SU-DHL-6 (cell line): ENCODE data around the gene RAD51B.

Experiments
- EZH2phosphoT487 ChIP-seq: fragments of 200-600 bp; sonication (generic), shearing (Covaris generic); conservative IDR thresholded peaks from 2 replicates; pipeline ENCODE4 v1.6.1; 2018; ENCODE audit warnings: mild to moderate bottlenecking, antibody characterized with exemption, low read length, moderate library complexity, mixed read lengths
- TF ChIP-seq, protein P1 (sequence below): fragments of 200-600 bp; sonication (generic); IDR thresholded peaks from one replicate; pipeline ENCODE4 v1.5.1; 2017; ENCODE audit warnings: antibody characterized with exemption, mild to moderate bottlenecking, low read length, moderate library complexity; ENCODE audit not compliant: insufficient read depth, poor library complexity, severe bottlenecking

- TF ChIP-seq, protein P1, sequence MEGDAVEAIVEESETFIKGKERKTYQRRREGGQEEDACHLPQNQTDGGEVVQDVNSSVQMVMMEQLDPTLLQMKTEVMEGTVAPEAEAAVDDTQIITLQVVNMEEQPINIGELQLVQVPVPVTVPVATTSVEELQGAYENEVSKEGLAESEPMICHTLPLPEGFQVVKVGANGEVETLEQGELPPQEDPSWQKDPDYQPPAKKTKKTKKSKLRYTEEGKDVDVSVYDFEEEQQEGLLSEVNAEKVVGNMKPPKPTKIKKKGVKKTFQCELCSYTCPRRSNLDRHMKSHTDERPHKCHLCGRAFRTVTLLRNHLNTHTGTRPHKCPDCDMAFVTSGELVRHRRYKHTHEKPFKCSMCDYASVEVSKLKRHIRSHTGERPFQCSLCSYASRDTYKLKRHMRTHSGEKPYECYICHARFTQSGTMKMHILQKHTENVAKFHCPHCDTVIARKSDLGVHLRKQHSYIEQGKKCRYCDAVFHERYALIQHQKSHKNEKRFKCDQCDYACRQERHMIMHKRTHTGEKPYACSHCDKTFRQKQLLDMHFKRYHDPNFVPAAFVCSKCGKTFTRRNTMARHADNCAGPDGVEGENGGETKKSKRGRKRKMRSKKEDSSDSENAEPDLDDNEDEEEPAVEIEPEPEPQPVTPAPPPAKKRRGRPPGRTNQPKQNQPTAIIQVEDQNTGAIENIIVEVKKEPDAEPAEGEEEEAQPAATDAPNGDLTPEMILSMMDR, result no peak
- TF ChIP-seq EZH2phosphoT487, result no peak
Measured at GRCh38 chr14:68665131-68665530, 845.6 kb downstream of the RAD51B start.
